Measurements from ENCODE around the gene EFHC1. TPM values are rescaled to one million over a fixed set of nuclear protein-coding genes. Genes with fewer than 3 reads are reported as not detected.

EFHC1 gene
- total and polyA plus RNA-seq, 2 of the 13 experiments (the other 11 are each of a cell fraction or from before 2014, with no cell fraction given) = 23.4 to 29.5 TPM

DNA sequence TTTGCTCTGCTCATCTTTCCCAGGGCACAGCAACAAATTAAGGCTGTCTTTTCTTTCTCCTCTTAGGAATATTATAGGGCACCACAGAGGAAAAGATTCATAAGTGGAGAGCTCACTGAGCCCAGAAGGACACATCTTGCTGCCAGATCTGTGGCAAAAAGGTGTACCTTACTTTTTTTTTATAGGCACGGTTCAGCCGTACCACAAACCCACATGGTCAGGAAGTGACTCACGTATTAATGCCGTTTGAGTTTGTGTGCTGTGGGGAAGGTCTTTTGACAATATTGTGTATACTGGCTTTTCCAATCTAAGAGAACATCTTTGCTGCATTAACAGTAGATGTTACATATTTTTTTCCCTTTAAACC lies 29.8 kb upstream of the EFHC1 start (continued):
- TF ChIP-seq JUNB (CRISPR knock-in tag; IDR thresholded peaks at IDR 0.05; ENCODE audit: borderline replicate concordance) (peak; percentile 48; the same call in 1 of the 2 replicates), FOXA3 (CRISPR knock-in tag; IDR thresholded peaks at IDR 0.05) (peak; percentile 30; the same call in 1 of the 2 replicates), ZNF546 (CRISPR knock-in tag; conservative IDR thresholded peaks at IDR 0.05) (no peak), RXRB (CRISPR knock-in tag; IDR thresholded peaks at IDR 0.05; ENCODE audit: borderline replicate concordance) (peak; percentile 55; the same call in 1 of the 2 replicates), MED1 (CRISPR knock-in tag; IDR thresholded peaks at IDR 0.05) (peak; percentile 42), POLR2A (IDR thresholded peaks at IDR 0.05; ENCODE audit: insufficient read depth in 1 of 2, low read depth in 2 of 2, low read length in 2 of 2) (no peak), ZNF264 (CRISPR knock-in tag; IDR thresholded peaks at IDR 0.05) (peak; percentile 57; the same call in 1 of the 2 replicates), ATF1 (CRISPR knock-in tag; IDR thresholded peaks at IDR 0.05) (no peak), ETV5 (CRISPR knock-in tag; IDR thresholded peaks at IDR 0.05; ENCODE audit: borderline replicate concordance) (peak; percentile 94), ISX (CRISPR knock-in tag; conservative IDR thresholded peaks at IDR 0.05) (no peak), SUZ12 (IDR thresholded peaks at IDR 0.05; ENCODE audit: low read depth, low read length) (no peak), MXI1 (IDR thresholded peaks at IDR 0.05; ENCODE audit: borderline replicate concordance, low read depth, low read length) (peak; percentile 76; the same call in 1 of the 3 replicates), ZNF652 (CRISPR knock-in tag; IDR thresholded peaks at IDR 0.05; ENCODE audit: borderline replicate concordance, low read depth) (peak; percentile 45; the same call in 1 of the 2 replicates), FOXJ3 (CRISPR knock-in tag; IDR thresholded peaks at IDR 0.05; ENCODE audit: borderline replicate concordance) (0 out of 2 replicates have a peak, but pooled peaks have one; percentile 4), RAD21 (CRISPR knock-in tag; IDR thresholded peaks at IDR 0.05) (no peak)
- TF ChIP-seq, protein P1, sequence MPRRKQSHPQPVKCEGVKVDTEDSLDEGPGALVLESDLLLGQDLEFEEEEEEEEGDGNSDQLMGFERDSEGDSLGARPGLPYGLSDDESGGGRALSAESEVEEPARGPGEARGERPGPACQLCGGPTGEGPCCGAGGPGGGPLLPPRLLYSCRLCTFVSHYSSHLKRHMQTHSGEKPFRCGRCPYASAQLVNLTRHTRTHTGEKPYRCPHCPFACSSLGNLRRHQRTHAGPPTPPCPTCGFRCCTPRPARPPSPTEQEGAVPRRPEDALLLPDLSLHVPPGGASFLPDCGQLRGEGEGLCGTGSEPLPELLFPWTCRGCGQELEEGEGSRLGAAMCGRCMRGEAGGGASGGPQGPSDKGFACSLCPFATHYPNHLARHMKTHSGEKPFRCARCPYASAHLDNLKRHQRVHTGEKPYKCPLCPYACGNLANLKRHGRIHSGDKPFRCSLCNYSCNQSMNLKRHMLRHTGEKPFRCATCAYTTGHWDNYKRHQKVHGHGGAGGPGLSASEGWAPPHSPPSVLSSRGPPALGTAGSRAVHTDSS (CRISPR knock-in tag; conservative IDR thresholded peaks at IDR 0.05) = no peak
- TF ChIP-seq, protein P2, sequence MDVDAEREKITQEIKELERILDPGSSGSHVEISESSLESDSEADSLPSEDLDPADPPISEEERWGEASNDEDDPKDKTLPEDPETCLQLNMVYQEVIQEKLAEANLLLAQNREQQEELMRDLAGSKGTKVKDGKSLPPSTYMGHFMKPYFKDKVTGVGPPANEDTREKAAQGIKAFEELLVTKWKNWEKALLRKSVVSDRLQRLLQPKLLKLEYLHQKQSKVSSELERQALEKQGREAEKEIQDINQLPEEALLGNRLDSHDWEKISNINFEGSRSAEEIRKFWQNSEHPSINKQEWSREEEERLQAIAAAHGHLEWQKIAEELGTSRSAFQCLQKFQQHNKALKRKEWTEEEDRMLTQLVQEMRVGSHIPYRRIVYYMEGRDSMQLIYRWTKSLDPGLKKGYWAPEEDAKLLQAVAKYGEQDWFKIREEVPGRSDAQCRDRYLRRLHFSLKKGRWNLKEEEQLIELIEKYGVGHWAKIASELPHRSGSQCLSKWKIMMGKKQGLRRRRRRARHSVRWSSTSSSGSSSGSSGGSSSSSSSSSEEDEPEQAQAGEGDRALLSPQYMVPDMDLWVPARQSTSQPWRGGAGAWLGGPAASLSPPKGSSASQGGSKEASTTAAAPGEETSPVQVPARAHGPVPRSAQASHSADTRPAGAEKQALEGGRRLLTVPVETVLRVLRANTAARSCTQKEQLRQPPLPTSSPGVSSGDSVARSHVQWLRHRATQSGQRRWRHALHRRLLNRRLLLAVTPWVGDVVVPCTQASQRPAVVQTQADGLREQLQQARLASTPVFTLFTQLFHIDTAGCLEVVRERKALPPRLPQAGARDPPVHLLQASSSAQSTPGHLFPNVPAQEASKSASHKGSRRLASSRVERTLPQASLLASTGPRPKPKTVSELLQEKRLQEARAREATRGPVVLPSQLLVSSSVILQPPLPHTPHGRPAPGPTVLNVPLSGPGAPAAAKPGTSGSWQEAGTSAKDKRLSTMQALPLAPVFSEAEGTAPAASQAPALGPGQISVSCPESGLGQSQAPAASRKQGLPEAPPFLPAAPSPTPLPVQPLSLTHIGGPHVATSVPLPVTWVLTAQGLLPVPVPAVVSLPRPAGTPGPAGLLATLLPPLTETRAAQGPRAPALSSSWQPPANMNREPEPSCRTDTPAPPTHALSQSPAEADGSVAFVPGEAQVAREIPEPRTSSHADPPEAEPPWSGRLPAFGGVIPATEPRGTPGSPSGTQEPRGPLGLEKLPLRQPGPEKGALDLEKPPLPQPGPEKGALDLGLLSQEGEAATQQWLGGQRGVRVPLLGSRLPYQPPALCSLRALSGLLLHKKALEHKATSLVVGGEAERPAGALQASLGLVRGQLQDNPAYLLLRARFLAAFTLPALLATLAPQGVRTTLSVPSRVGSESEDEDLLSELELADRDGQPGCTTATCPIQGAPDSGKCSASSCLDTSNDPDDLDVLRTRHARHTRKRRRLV (CRISPR knock-in tag; IDR thresholded peaks at IDR 0.05) = no peak
- TF ChIP-seq, protein P3, sequence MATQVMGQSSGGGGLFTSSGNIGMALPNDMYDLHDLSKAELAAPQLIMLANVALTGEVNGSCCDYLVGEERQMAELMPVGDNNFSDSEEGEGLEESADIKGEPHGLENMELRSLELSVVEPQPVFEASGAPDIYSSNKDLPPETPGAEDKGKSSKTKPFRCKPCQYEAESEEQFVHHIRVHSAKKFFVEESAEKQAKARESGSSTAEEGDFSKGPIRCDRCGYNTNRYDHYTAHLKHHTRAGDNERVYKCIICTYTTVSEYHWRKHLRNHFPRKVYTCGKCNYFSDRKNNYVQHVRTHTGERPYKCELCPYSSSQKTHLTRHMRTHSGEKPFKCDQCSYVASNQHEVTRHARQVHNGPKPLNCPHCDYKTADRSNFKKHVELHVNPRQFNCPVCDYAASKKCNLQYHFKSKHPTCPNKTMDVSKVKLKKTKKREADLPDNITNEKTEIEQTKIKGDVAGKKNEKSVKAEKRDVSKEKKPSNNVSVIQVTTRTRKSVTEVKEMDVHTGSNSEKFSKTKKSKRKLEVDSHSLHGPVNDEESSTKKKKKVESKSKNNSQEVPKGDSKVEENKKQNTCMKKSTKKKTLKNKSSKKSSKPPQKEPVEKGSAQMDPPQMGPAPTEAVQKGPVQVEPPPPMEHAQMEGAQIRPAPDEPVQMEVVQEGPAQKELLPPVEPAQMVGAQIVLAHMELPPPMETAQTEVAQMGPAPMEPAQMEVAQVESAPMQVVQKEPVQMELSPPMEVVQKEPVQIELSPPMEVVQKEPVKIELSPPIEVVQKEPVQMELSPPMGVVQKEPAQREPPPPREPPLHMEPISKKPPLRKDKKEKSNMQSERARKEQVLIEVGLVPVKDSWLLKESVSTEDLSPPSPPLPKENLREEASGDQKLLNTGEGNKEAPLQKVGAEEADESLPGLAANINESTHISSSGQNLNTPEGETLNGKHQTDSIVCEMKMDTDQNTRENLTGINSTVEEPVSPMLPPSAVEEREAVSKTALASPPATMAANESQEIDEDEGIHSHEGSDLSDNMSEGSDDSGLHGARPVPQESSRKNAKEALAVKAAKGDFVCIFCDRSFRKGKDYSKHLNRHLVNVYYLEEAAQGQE (IDR thresholded peaks at IDR 0.05; ENCODE audit: borderline replicate concordance in 1 of 2, low read depth in 1 of 2, low read length in 2 of 2) = no peak
- TF ChIP-seq, protein P4, sequence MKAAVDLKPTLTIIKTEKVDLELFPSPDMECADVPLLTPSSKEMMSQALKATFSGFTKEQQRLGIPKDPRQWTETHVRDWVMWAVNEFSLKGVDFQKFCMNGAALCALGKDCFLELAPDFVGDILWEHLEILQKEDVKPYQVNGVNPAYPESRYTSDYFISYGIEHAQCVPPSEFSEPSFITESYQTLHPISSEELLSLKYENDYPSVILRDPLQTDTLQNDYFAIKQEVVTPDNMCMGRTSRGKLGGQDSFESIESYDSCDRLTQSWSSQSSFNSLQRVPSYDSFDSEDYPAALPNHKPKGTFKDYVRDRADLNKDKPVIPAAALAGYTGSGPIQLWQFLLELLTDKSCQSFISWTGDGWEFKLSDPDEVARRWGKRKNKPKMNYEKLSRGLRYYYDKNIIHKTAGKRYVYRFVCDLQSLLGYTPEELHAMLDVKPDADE (CRISPR knock-in tag; IDR thresholded peaks at IDR 0.05) = 0 out of 2 replicates have a peak, but pooled peaks have one; percentile 29
- TF ChIP-seq, protein P5, sequence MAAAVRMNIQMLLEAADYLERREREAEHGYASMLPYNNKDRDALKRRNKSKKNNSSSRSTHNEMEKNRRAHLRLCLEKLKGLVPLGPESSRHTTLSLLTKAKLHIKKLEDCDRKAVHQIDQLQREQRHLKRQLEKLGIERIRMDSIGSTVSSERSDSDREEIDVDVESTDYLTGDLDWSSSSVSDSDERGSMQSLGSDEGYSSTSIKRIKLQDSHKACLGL (CRISPR knock-in tag; IDR thresholded peaks at IDR 0.05) = no peak
